GM23338 (cell line): ENCODE data around the gene TMED10. TPM values are rescaled to one million over a fixed set of nuclear protein-coding genes. Genes with fewer than 3 reads are reported as not detected.
A peak's percentile ranks its signal among the peaks of the same experiment; 100 is the strongest.

Experiments
- ATAC-seq: fragments of 200-7000 bp; cut with Tn5 transposase; 3 replicates; pipeline ENCODE4 v1.9.1; 2020
- DNase-seq: peaks from one replicate; pipeline ENCODE4 v3.0.0-alpha.2; 2015; ENCODE audit warnings: low spot score
- H2AFZ ChIP-seq: fragments of 200-600 bp; sonication (generic); 2 replicates; pipeline ENCODE4 v1.8.0; 2016; ENCODE audit warnings: antibody characterized with exemption, mild to moderate bottlenecking, moderate library complexity
- H3F3A ChIP-seq: fragments of 200-600 bp; sonication (generic); replicated peaks from 2 replicates; pipeline ENCODE4 v1.8.0; 2017; ENCODE audit warnings: antibody characterized with exemption, mixed run types, low read depth
- H3K27ac ChIP-seq: fragments of 200-600 bp; sonication (generic); 2 replicates; pipeline ENCODE4 v1.6.1; 2016; ENCODE audit warnings: low read depth
- H3K27me3 ChIP-seq: fragments of 200-600 bp; sonication (generic); 2 replicates; pipeline ENCODE4 v1.8.0; 2016; ENCODE audit warnings: mild to moderate bottlenecking, mixed run types, moderate library complexity; ENCODE audit not compliant: insufficient read depth
- H3K36me3 ChIP-seq: fragments of 200-600 bp; sonication (generic); 2 replicates; pipeline ENCODE4 v1.8.0; 2016; ENCODE audit warnings: mild to moderate bottlenecking; ENCODE audit not compliant: insufficient read depth
- H3K4me1 ChIP-seq: fragments of 200-600 bp; sonication (generic); 2 replicates; pipeline ENCODE4 v1.8.0; 2016; ENCODE audit warnings: mild to moderate bottlenecking, moderate library complexity; ENCODE audit not compliant: insufficient read depth
- H3K4me2 ChIP-seq: fragments of 200-600 bp; sonication (generic); 2 replicates; pipeline ENCODE4 v1.7.1; 2017; ENCODE audit warnings: mixed run types
- H3K4me3 ChIP-seq: fragments of 200-600 bp; sonication (generic); 2 replicates; pipeline ENCODE4 v1.6.1; 2016; ENCODE audit warnings: mixed run types
- H3K79me2 ChIP-seq: fragments of 200-600 bp; sonication (generic); replicated peaks from 2 replicates; pipeline ENCODE4 v1.8.0; 2017; ENCODE audit warnings: mild to moderate bottlenecking; ENCODE audit not compliant: insufficient read depth
- H3K9me2 ChIP-seq: fragments of 200-600 bp; sonication (generic); 2 replicates; pipeline ENCODE4 v1.8.0; 2017; ENCODE audit not compliant: insufficient read depth
- H4K20me1 ChIP-seq: fragments of 200-600 bp; sonication (generic); replicated peaks from 2 replicates; pipeline ENCODE4 v1.8.0; 2017; ENCODE audit warnings: mild to moderate bottlenecking; ENCODE audit not compliant: insufficient read depth
- H3K27ac Mint-ChIP-seq: 2 replicates; pipeline ENCODE4 v1.8.0; 2020; ENCODE audit warnings: inconsistent platforms, mild to moderate bottlenecking, moderate library complexity, mixed read lengths
- H3K27me3 Mint-ChIP-seq: 3 replicates; pipeline ENCODE4 v1.8.0; 2022; ENCODE audit warnings: low read depth, mild to moderate bottlenecking, moderate library complexity, mixed read lengths, inconsistent platforms; ENCODE audit not compliant: insufficient read depth, poor library complexity
- H3K36me3 Mint-ChIP-seq: 3 replicates; pipeline ENCODE4 v1.8.0; 2021; ENCODE audit warnings: low read depth, mild to moderate bottlenecking, inconsistent platforms, moderate library complexity, mixed read lengths
- H3K4me1 Mint-ChIP-seq: 3 replicates; pipeline ENCODE4 v1.8.0; 2020; ENCODE audit warnings: mild to moderate bottlenecking, inconsistent platforms, mixed read lengths
- H3K4me3 Mint-ChIP-seq: 3 replicates; pipeline ENCODE4 v1.8.0; 2021; ENCODE audit warnings: moderate library complexity, mild to moderate bottlenecking, inconsistent platforms, mixed read lengths
- H3K9me3 Mint-ChIP-seq: 3 replicates; pipeline ENCODE4 v1.8.0; 2020; ENCODE audit warnings: moderate library complexity, mild to moderate bottlenecking, inconsistent platforms, mixed read lengths
- CTCF ChIP-seq, 2 experiments: fragments of 200-600 bp in 1 of 2; sonication (generic) in 1 of 2; conservative IDR thresholded peaks; 2 replicates each; pipeline versions ENCODE4 v1.5.1 to v1.6.1; 2016 to 2017; ENCODE audit warnings: antibody characterized with exemption in 2 of 2, low read depth in 2 of 2, mild to moderate bottlenecking in 2 of 2, moderate library complexity in 1 of 2
- ETS1 ChIP-seq: IDR thresholded peaks from 2 replicates; pipeline ENCODE4 v1.6.1; 2016; ENCODE audit warnings: antibody characterized with exemption
- ZNF462 ChIP-seq: fragments of 250-450 bp; sonication (Bioruptor Pico); IDR thresholded peaks from 2 replicates; pipeline ENCODE4 v1.5.0; 2020; ENCODE audit warnings: mild to moderate bottlenecking, moderate library complexity
- polyA plus RNA-seq: library from polyadenylated mRNA; unstranded; fragments of >200 nt; fragmentation: Nextera tagmentation; extraction: Ambion mirVana; gene quantifications from 2 replicates; pipeline ENCODE4 v1.2.1, GENCODE V29; 2016
- total RNA-seq: library from RNA; depleted of rRNA; stranded (reverse); fragments of >200 nt; shearing (Covaris generic); gene quantifications from 2 replicates; pipeline ENCODE4 v1.2.3, GENCODE V29; 2014

Gene TMED10
- total and polyA plus RNA-seq, 2 experiments from 2014 or later: 180 to 196 TPM

GRCh38 chr14:75221797-75222196, 45.4 kb upstream of the TMED10 start:
- Histone ChIP-seq H4K20me1 (no peaks in the 10 kb centered on the region), H2AFZ (peak overlapping the region; percentile 97), H3K4me1 (peaks cover 31% of the 10 kb centered on the region), H3K27ac (no peak overlapping the region), H3K27me3 (no peaks in the 10 kb centered on the region), H3K79me2 (no peaks in the 10 kb centered on the region), H3F3A (no peaks in the 10 kb centered on the region), H3K4me3 (0 out of 2 replicates have a peak overlapping the region, but pooled peaks have one; percentile 30), H3K9me2 (no peaks in the 10 kb centered on the region), H3K4me2 (peak overlapping the region; percentile 51), H3K36me3 (no peaks in the 10 kb centered on the region)
- peaks cover 25% of the 10 kb centered on the region for H3K4me1 Mint-ChIP-seq
- no peaks in the 10 kb centered on the region for H3K9me3 Mint-ChIP-seq
- TF ChIP-seq CTCF (conservative IDR thresholded peaks at IDR 0.05; ENCODE audit: low read depth in 2 of 2) (no peak), ZNF462 (CRISPR knock-in tag) (no peak), ETS1 (no peak)
- H3K36me3 Mint-ChIP-seq: no peaks in the 10 kb centered on the region; the same call in 2 of the 3 replicates
- peaks cover under 1% of the 10 kb centered on the region for H3K27me3 Mint-ChIP-seq
- DNase-seq (no peak), ATAC-seq (peak; percentile 25)
- H3K27ac Mint-ChIP-seq: no peak overlapping the region
- H3K4me3 Mint-ChIP-seq: no peak overlapping the region
